Loucy (cell line): ENCODE data around the gene TMED9.

Source experiments
- H2AFZ ChIP-seq: fragments of 200-600 bp; sonication (generic); 2 replicates; pipeline ENCODE4 v1.6.0; 2016; ENCODE audit warnings: antibody characterized with exemption, mild to moderate bottlenecking, low read length, moderate library complexity
- H3F3A ChIP-seq: fragments of 200-600 bp; 2 replicates; pipeline ENCODE4 v1.6.0; 2016; ENCODE audit warnings: antibody characterized with exemption, low read depth, mild to moderate bottlenecking
- H3K27me3 ChIP-seq: fragments of 200-600 bp; sonication (generic); 2 replicates; pipeline ENCODE4 v1.6.1; 2014; ENCODE audit warnings: low read length, mild to moderate bottlenecking; ENCODE audit not compliant: insufficient read depth, poor library complexity, severe bottlenecking
- H3K36me3 ChIP-seq: fragments of 200-600 bp; sonication (generic); 2 replicates; pipeline ENCODE4 v1.6.1; 2016; ENCODE audit warnings: low read length; ENCODE audit not compliant: insufficient read depth
- H3K4me1 ChIP-seq: fragments of 200-600 bp; sonication (generic); 2 replicates; pipeline ENCODE4 v1.5.1; 2014; ENCODE audit warnings: low read length, mild to moderate bottlenecking; ENCODE audit not compliant: insufficient read depth, poor library complexity, severe bottlenecking
- H3K4me2 ChIP-seq: fragments of 200-600 bp; sonication (generic); 2 replicates; pipeline ENCODE4 v1.6.0; 2014; ENCODE audit warnings: antibody characterized with exemption, low read length, low read depth, mild to moderate bottlenecking; ENCODE audit not compliant: poor library complexity, severe bottlenecking
- H3K4me3 ChIP-seq: fragments of 200-600 bp; sonication (generic); 2 replicates; pipeline ENCODE4 v1.5.1; 2014; ENCODE audit warnings: low read length, mild to moderate bottlenecking, mixed read lengths; ENCODE audit not compliant: poor library complexity, severe bottlenecking
- H3K79me2 ChIP-seq: fragments of 200-600 bp; sonication (generic); 2 replicates; pipeline ENCODE4 v1.6.1; 2014; ENCODE audit warnings: low read length; ENCODE audit not compliant: insufficient read depth
- H3K9ac ChIP-seq: fragments of 200-600 bp; sonication (generic); 2 replicates; pipeline ENCODE4 v1.6.0; 2014; ENCODE audit warnings: mild to moderate bottlenecking, low read depth, low read length, moderate library complexity; ENCODE audit not compliant: poor library complexity, severe bottlenecking
- H3K9me2 ChIP-seq: fragments of 200-600 bp; sonication (generic); replicated peaks from 2 replicates; pipeline ENCODE4 v1.6.1; 2016; ENCODE audit warnings: low read depth, low read length, mixed read lengths
- H3K9me3 ChIP-seq: fragments of 200-600 bp; sonication (generic); 2 replicates; pipeline ENCODE4 v1.6.1; 2014; ENCODE audit warnings: mild to moderate bottlenecking, antibody characterized with exemption, low read length, low read depth; ENCODE audit not compliant: insufficient read depth
- H4K20me1 ChIP-seq: fragments of 200-600 bp; sonication (generic); 2 replicates; pipeline ENCODE4 v1.6.0; 2014; ENCODE audit warnings: antibody characterized with exemption, low read length, mild to moderate bottlenecking; ENCODE audit not compliant: insufficient read depth, poor library complexity, severe bottlenecking
- CTCF ChIP-seq: fragments of 200-600 bp; sonication (generic); conservative IDR thresholded peaks from 2 replicates; pipeline ENCODE4 v1.5.1; 2014; ENCODE audit warnings: mild to moderate bottlenecking, antibody characterized with exemption, low read length
- EZH2phosphoT487 ChIP-seq: fragments of 200-600 bp; IDR thresholded peaks from 2 replicates; pipeline ENCODE4 v1.6.1; 2018; ENCODE audit warnings: antibody characterized with exemption, mild to moderate bottlenecking, moderate library complexity, borderline replicate concordance

Gene TMED9

GRCh38 chr5:177595991-177596774, 4.2 kb downstream of the TMED9 start:
- H3K4me3 ChIP-seq = no peak overlapping the region
- no peaks in the 10 kb centered on the region for H3K9me2 ChIP-seq
- H3K9ac ChIP-seq = no peak overlapping the region
- H4K20me1 ChIP-seq = peaks cover 15% of the 10 kb centered on the region
- H3K27me3 ChIP-seq = no peaks in the 10 kb centered on the region
- TF ChIP-seq EZH2phosphoT487 (no peak), CTCF (no peak)
- peaks cover 15% of the 10 kb centered on the region for H3K4me1 ChIP-seq
- no peak overlapping the region for H3K4me2 ChIP-seq
- peaks cover 32% of the 10 kb centered on the region for H3K79me2 ChIP-seq
- no peak overlapping the region for H2AFZ ChIP-seq
- H3K9me3 ChIP-seq = no peaks in the 10 kb centered on the region
- H3F3A ChIP-seq = no peaks in the 10 kb centered on the region
- H3K36me3 ChIP-seq = no peaks in the 10 kb centered on the region; the same call in 1 of the 2 replicates

GRCh38 chr5:177596775-177597238, 4.8 kb downstream of the TMED9 start:
- H3K4me3 ChIP-seq = no peak overlapping the region
- no peak overlapping the region for H3K9ac ChIP-seq
- H3K9me2 ChIP-seq = no peaks in the 10 kb centered on the region
- no peaks in the 10 kb centered on the region; the same call in 1 of the 2 replicates for H3K36me3 ChIP-seq
- no peaks in the 10 kb centered on the region for H3K9me3 ChIP-seq
- H3K27me3 ChIP-seq = no peaks in the 10 kb centered on the region
- H3K79me2 ChIP-seq = peaks cover 33% of the 10 kb centered on the region
- H3K4me1 ChIP-seq = peaks cover 17% of the 10 kb centered on the region
- no peaks in the 10 kb centered on the region for H3F3A ChIP-seq
- TF ChIP-seq EZH2phosphoT487 = no peak
- TF ChIP-seq CTCF = no peak
- H4K20me1 ChIP-seq = peaks cover 15% of the 10 kb centered on the region
- no peak overlapping the region for H3K4me2 ChIP-seq
- H2AFZ ChIP-seq = no peak overlapping the region

- H3K4me1 ChIP-seq = peaks cover 9% of the 10 kb centered on the region
- no peak overlapping the region for H3K9ac ChIP-seq
- no peaks in the 10 kb centered on the region; the same call in 1 of the 2 replicates for H3K36me3 ChIP-seq
- TF ChIP-seq CTCF = no peak
- no peaks in the 10 kb centered on the region for H3K9me2 ChIP-seq
- H3K4me3 ChIP-seq = no peak overlapping the region
- H3K27me3 ChIP-seq = no peaks in the 10 kb centered on the region
- H3K79me2 ChIP-seq = peaks cover 18% of the 10 kb centered on the region
- no peak overlapping the region for H2AFZ ChIP-seq
- H4K20me1 ChIP-seq = peaks cover 6% of the 10 kb centered on the region
- H3F3A ChIP-seq = no peaks in the 10 kb centered on the region
- H3K9me3 ChIP-seq = no peaks in the 10 kb centered on the region
- no peak overlapping the region for H3K4me2 ChIP-seq
Measured at GRCh38 chr5:177598477-177598876, 6.5 kb downstream of the TMED9 start.
